ENCODE measurements around the gene PLEKHG3. TPM values are rescaled to one million over a fixed set of nuclear protein-coding genes. Genes with fewer than 3 reads are reported as not detected.

Gene PLEKHG3
- total and polyA plus RNA-seq, 2 of the 13 experiments (the other 11 are each of a cell fraction or from before 2014, with no cell fraction given), result 7.1 to 9.8 TPM

GRCh38 chr14:64704143-64704742 is at the start of gene PLEKHG3 (continued):
- 0 out of 2 replicates have a peak, but pooled peaks have one; percentile 40 for TF ChIP-seq IRF9 (CRISPR knock-in tag; IDR thresholded peaks at IDR 0.05; ENCODE audit: borderline replicate concordance)
- 0 out of 2 replicates have a peak, but pooled peaks have one; percentile 55 for TF ChIP-seq NFKB2 (CRISPR knock-in tag; IDR thresholded peaks at IDR 0.05; ENCODE audit: borderline replicate concordance)
- no peak for TF ChIP-seq ZNF660 (CRISPR knock-in tag; IDR thresholded peaks at IDR 0.05; ENCODE audit: borderline replicate concordance, low read depth)
- no peak for TF ChIP-seq CEBPB (IDR thresholded peaks at IDR 0.05; ENCODE audit: borderline replicate concordance, low read depth, low read length)
- no peak for TF ChIP-seq ZNF318 (CRISPR knock-in tag; IDR thresholded peaks at IDR 0.05)
- no peak; the same call in 1 of the 2 replicates for TF ChIP-seq ZNF574 (CRISPR knock-in tag; IDR thresholded peaks at IDR 0.05)
- no peak for TF ChIP-seq ZFP36L2 (CRISPR knock-in tag; IDR thresholded peaks at IDR 0.05)
- TF ChIP-seq ARID2 (CRISPR knock-in tag; IDR thresholded peaks at IDR 0.05; ENCODE audit: borderline replicate concordance), result no peak
- peak; percentile 43; the same call in 1 of the 2 replicates for TF ChIP-seq ZNF264 (CRISPR knock-in tag; IDR thresholded peaks at IDR 0.05)
- no peak for TF ChIP-seq ZFP36 (IDR thresholded peaks at IDR 0.05; ENCODE audit: borderline replicate concordance, low read depth, low read length, partially characterized antibody)
- 0 out of 2 replicates have a peak, but pooled peaks have one; percentile 9 for TF ChIP-seq ZNF75D (CRISPR knock-in tag; IDR thresholded peaks at IDR 0.05; ENCODE audit: borderline replicate concordance)
- TF ChIP-seq PAF1 (CRISPR knock-in tag; IDR thresholded peaks at IDR 0.05), result no peak
- TF ChIP-seq EHMT2 (IDR thresholded peaks at IDR 0.05; ENCODE audit: borderline replicate concordance, low read depth, low read length), result no peak
- TF ChIP-seq MYPOP (CRISPR knock-in tag; IDR thresholded peaks at IDR 0.05), result peak; percentile 84; the same call in 1 of the 2 replicates
